HCT116 (cell line): ENCODE results near the gene BTC. TPM values are rescaled to one million over a fixed set of nuclear protein-coding genes. Genes with fewer than 3 reads are reported as not detected.

Experiments
- ATAC-seq: fragments of 200-7000 bp; cut with Tn5 transposase; 2 replicates; pipeline ENCODE4 v1.9.1; 2020; ENCODE audit warnings: mild to moderate bottlenecking, moderate library complexity
- BruUV-seq: library from RNA; stranded (reverse); fragments of 400-500 nt; replicated peaks from 2 replicates; lab custom pipeline; 2021; lab: Mats Ljungman, UMichigan
- CTCF ChIA-PET: fragments of 300-600 bp; sonication (Branson Sonifier 250); formaldehyde crosslinking; loops from one replicate; lab custom pipeline; 2021; ENCODE audit warnings: antibody characterized with exemption; lab: Charles Lee
- POLR2A ChIA-PET: fragments of 300-600, 350-600 bp; sonication (Branson Sonifier 250); formaldehyde crosslinking; loops from one replicate; lab custom pipeline; 2021; ENCODE audit warnings: antibody characterized with exemption; lab: Charles Lee
- RAD21 ChIA-PET, 2 experiments: fragments of 300-600 bp; sonication (Branson Sonifier 250); formaldehyde crosslinking; loops; one replicate each; lab custom pipeline; 2023; ENCODE audit warnings: low total read pairs in 2 of 2; ENCODE audit not compliant: uncharacterized antibody in 2 of 2, unreplicated experiment in 2 of 2, low non-redundant PET in 1 of 2; lab: Charles Lee
- DNase-seq: peaks from one replicate; pipeline ENCODE4 v3.0.0-alpha.2; 2010; ENCODE audit warnings: low read depth, low spot score
- H2AFZ ChIP-seq: fragments of 200-600 bp; shearing (Covaris generic), sonication (generic); 2 replicates; pipeline ENCODE4 v1.6.1; 2017; ENCODE audit warnings: low read depth, mixed run types, mixed read lengths, antibody characterized with exemption, low read length; ENCODE audit not compliant: poor library complexity, severe bottlenecking
- H3K27ac ChIP-seq: 2 replicates; pipeline ENCODE4 v1.5.1; 2012; ENCODE audit warnings: low read depth, low read length
- H3K27me3 ChIP-seq: fragments of 200-600 bp; sonication (generic); 2 replicates; pipeline ENCODE4 v1.6.1; 2016; ENCODE audit warnings: mixed run types, low read length, mixed read lengths; ENCODE audit not compliant: insufficient read depth
- H3K36me3 ChIP-seq, 2 experiments: fragments of 200-500 bp in 1 of 2; fragments of 200-600 bp in 1 of 2; sonication (Bioruptor generic) in 1 of 2; sonication (generic) in 1 of 2; 2 replicates each; pipeline versions ENCODE4 v1.5.1 to v1.6.1; 2014 to 2016; ENCODE audit warnings: low read length in 2 of 2, inconsistent platforms in 1 of 2, mixed read lengths in 1 of 2, mixed run types in 1 of 2; ENCODE audit not compliant: insufficient read depth in 2 of 2, control insufficient read depth in 1 of 2
- H3K4me1 ChIP-seq, 2 experiments: fragments of 200-600 bp in 1 of 2; sonication (generic) in 1 of 2; 2 replicates each; pipeline versions ENCODE4 v1.5.1 to v1.6.1; 2012 to 2017; ENCODE audit warnings: low read length in 2 of 2, inconsistent platforms in 1 of 2, mild to moderate bottlenecking in 1 of 2, mixed read lengths in 1 of 2, mixed run types in 1 of 2, moderate library complexity in 1 of 2; ENCODE audit not compliant: insufficient read depth in 2 of 2, control insufficient read depth in 1 of 2
- H3K4me2 ChIP-seq: fragments of 200-600 bp; sonication (generic); 2 replicates; pipeline ENCODE4 v1.6.1; 2017; ENCODE audit warnings: mixed run types, low read length, mixed read lengths
- H3K4me3 ChIP-seq, 2 experiments: fragments of 200-600 bp in 1 of 2; sonication (generic) in 1 of 2; replicated peaks in 1 of 2; 2 replicates each; pipeline ENCODE4 v1.5.1; 2011 to 2016; ENCODE audit warnings: low read length in 2 of 2, control low read depth in 1 of 2, low read depth in 1 of 2, mild to moderate bottlenecking in 1 of 2, mixed read lengths in 1 of 2, mixed run types in 1 of 2
- H3K79me2 ChIP-seq: fragments of 200-600 bp; sonication (generic); 2 replicates; pipeline ENCODE4 v1.6.1; 2017; ENCODE audit warnings: mild to moderate bottlenecking, mixed run types, low read length, moderate library complexity, mixed read lengths; ENCODE audit not compliant: insufficient read depth
- H3K9ac ChIP-seq: fragments of 200-600 bp; sonication (generic); 2 replicates; pipeline ENCODE4 v1.6.1; 2016; ENCODE audit warnings: low read length, mixed read lengths
- H3K9me2 ChIP-seq: fragments of 200-600 bp; sonication (generic), shearing (Covaris generic); 2 replicates; pipeline ENCODE4 v1.6.1; 2017; ENCODE audit warnings: mixed run types, mild to moderate bottlenecking, moderate library complexity; ENCODE audit not compliant: insufficient read depth
- H3K9me3 ChIP-seq, 2 experiments: fragments of 200-500 bp in 1 of 2; fragments of 200-600 bp in 1 of 2; sonication (Bioruptor generic) in 1 of 2; sonication (generic) in 1 of 2; 2 replicates each; pipeline ENCODE4 v1.6.1; 2014 to 2017; ENCODE audit warnings: low read length in 2 of 2, mixed read lengths in 2 of 2, inconsistent platforms in 1 of 2, low read depth in 1 of 2, mild to moderate bottlenecking in 1 of 2, mixed run types in 1 of 2, moderate library complexity in 1 of 2; ENCODE audit not compliant: control insufficient read depth in 1 of 2, insufficient read depth in 1 of 2
- H4K20me1 ChIP-seq: fragments of 200-600 bp; sonication (generic), shearing (Covaris generic); 2 replicates; pipeline ENCODE4 v1.6.1; 2017; ENCODE audit warnings: mixed run types, mild to moderate bottlenecking, moderate library complexity; ENCODE audit not compliant: insufficient read depth
- ATF3 ChIP-seq: IDR thresholded peaks from 2 replicates; pipeline ENCODE4 v1.6.1; 2012
- CBX3 ChIP-seq: IDR thresholded peaks from 2 replicates; pipeline ENCODE4 v1.6.1; 2012; ENCODE audit warnings: low read depth
- CTCF ChIP-seq, 3 experiments: fragments of 200-600 bp in 1 of 3; sonication (generic) in 1 of 3; IDR thresholded peaks in 2 of 3; conservative IDR thresholded peaks in 1 of 3; 2 replicates each; pipeline ENCODE4 v1.5.1; 2012 to 2017; ENCODE audit warnings: low read depth in 2 of 3, low read length in 2 of 3, antibody characterized with exemption in 1 of 3, borderline replicate concordance in 1 of 3, control low read depth in 1 of 3, mild to moderate bottlenecking in 1 of 3, mixed read lengths in 1 of 3, mixed run types in 1 of 3, moderate library complexity in 1 of 3; ENCODE audit not compliant: insufficient read depth in 1 of 3
- EGR1 ChIP-seq: IDR thresholded peaks from 2 replicates; pipeline ENCODE4 v1.6.1; 2012; ENCODE audit warnings: low read depth
- EZH2 ChIP-seq: fragments of 200-600 bp; sonication (generic); IDR thresholded peaks from 2 replicates; pipeline ENCODE4 v1.6.1; 2017; ENCODE audit warnings: antibody characterized with exemption, mixed run types
- POLR2A ChIP-seq: IDR thresholded peaks from 2 replicates; pipeline ENCODE4 v1.7.0; 2011; ENCODE audit warnings: borderline replicate concordance; ENCODE audit not compliant: insufficient read depth, insufficient read length; ENCODE audit errors: extremely low read depth
- POLR2AphosphoS5 ChIP-seq: IDR thresholded peaks from 2 replicates; pipeline ENCODE4 v1.6.1; 2011; ENCODE audit warnings: mild to moderate bottlenecking, low read depth, low read length, moderate library complexity
- RAD21 ChIP-seq: IDR thresholded peaks from 2 replicates; pipeline ENCODE4 v1.6.1; 2012; ENCODE audit warnings: low read depth, mild to moderate bottlenecking
- SIN3A ChIP-seq: IDR thresholded peaks from 2 replicates; pipeline ENCODE4 v1.6.1; 2012; ENCODE audit warnings: low read depth
- SRF ChIP-seq: IDR thresholded peaks from 2 replicates; pipeline ENCODE4 v1.6.1; 2012; ENCODE audit warnings: low read depth
- YY1 ChIP-seq: IDR thresholded peaks from 2 replicates; pipeline ENCODE4 v1.6.1; 2011; ENCODE audit warnings: low read length, low read depth, moderate library complexity, mild to moderate bottlenecking; ENCODE audit not compliant: insufficient replicate concordance; ENCODE audit errors: extremely low read depth
- ZBTB33 ChIP-seq: IDR thresholded peaks from 2 replicates; pipeline ENCODE4 v1.6.1; 2011; ENCODE audit warnings: mild to moderate bottlenecking, low read length, moderate library complexity; ENCODE audit not compliant: insufficient replicate concordance; ENCODE audit errors: extremely low read depth
- intact Hi-C: fragments of 100-400 bp; cut with micrococcal nuclease; formaldehyde crosslinking; loops from 2 replicates; pipeline ENCODE4 v1.10.0; 2022
- total RNA-seq: library from RNA; stranded (reverse); gene quantifications from one replicate; pipeline ENCODE4 v1.2.1, GENCODE V29; 2021; ENCODE audit not compliant: unreplicated experiment

BTC gene
- total RNA-seq, 1 experiment from 2014 or later, result 4.5 TPM

GRCh38 chr4:74751247-74751646, 43.1 kb downstream of the BTC start:
- no peaks in the 10 kb centered on the region for H3K27me3 ChIP-seq
- no peak overlapping the region for H3K4me3 ChIP-seq
- no peaks in the 10 kb centered on the region for H3K4me1 ChIP-seq
- H3K9me2 ChIP-seq, result no peaks in the 10 kb centered on the region
- no peaks in the 10 kb centered on the region for H3K36me3 ChIP-seq
- H4K20me1 ChIP-seq, result no peaks in the 10 kb centered on the region
- no TSS peak for BruUV-seq
- no peak overlapping the region for H3K4me2 ChIP-seq
- RAD21 ChIA-PET, result no interaction called here
- ATAC-seq (no peak), DNase-seq (no peak)
- intact Hi-C loops, result no loop called here
- no peak overlapping the region for H3K9ac ChIP-seq
- no peak for TF ChIP-seq POLR2AphosphoS5
- TF ChIP-seq ZBTB33, result no peak
- TF ChIP-seq YY1, result no peak
- TF ChIP-seq SIN3A, result no peak
- TF ChIP-seq POLR2A, result no peak
- no peak for TF ChIP-seq RAD21
- no peak for TF ChIP-seq CBX3
- TF ChIP-seq ATF3, result no peak
- no peak for TF ChIP-seq EGR1
- no peak for TF ChIP-seq CTCF (IDR thresholded peaks at IDR 0.05 in 2 of 3, conservative IDR thresholded peaks at IDR 0.05 in 1 of 3; ENCODE audit: borderline replicate concordance in 1 of 3, insufficient read depth in 1 of 3, low read depth in 2 of 3, low read length in 2 of 3)
- TF ChIP-seq SRF, result no peak
- TF ChIP-seq EZH2, result no peak
- CTCF ChIA-PET, result no interaction called here
- POLR2A ChIA-PET, result no interaction called here
- no peaks in the 10 kb centered on the region for H3K9me3 ChIP-seq
- H3K27ac ChIP-seq, result no peak overlapping the region
- H3K79me2 ChIP-seq, result no peaks in the 10 kb centered on the region
- no peak overlapping the region for H2AFZ ChIP-seq
